Vagina (tissue), 2 donors: Measurements from ENCODE around the gene WASF3.

Experiments used
- CTCF ChIP-seq, 3 experiments: fragments of 450-650 bp in 2 of 3; fragments of 200-600 bp in 1 of 3; sonication (generic) in 1 of 3; IDR thresholded peaks; one replicate each; pipeline ENCODE4 v1.5.1; 2017 to 2019; ENCODE audit warnings: antibody characterized with exemption in 3 of 3, mild to moderate bottlenecking in 2 of 3, moderate library complexity in 2 of 3
- POLR2A ChIP-seq, 2 donors: fragments of 450-650 bp; IDR thresholded peaks; one replicate each; pipeline ENCODE4 v1.6.1; 2017; ENCODE audit warnings: antibody characterized with exemption in 2 of 2, mild to moderate bottlenecking in 2 of 2, moderate library complexity in 2 of 2
- POLR2AphosphoS5 ChIP-seq, 2 donors: sonication (generic); formaldehyde crosslinking; IDR thresholded peaks; one replicate each; pipeline ENCODE4 v1.9.0; 2017; ENCODE audit warnings: antibody characterized with exemption in 2 of 2, mild to moderate bottlenecking in 2 of 2, low read depth in 1 of 2; ENCODE audit not compliant: insufficient read depth in 1 of 2

- no peak for TF ChIP-seq POLR2A (IDR thresholded peaks at IDR 0.05)
- no peak for TF ChIP-seq CTCF (IDR thresholded peaks at IDR 0.05)
- no peak for TF ChIP-seq POLR2AphosphoS5 (IDR thresholded peaks at IDR 0.05; ENCODE audit: insufficient read depth in 1 of 2, low read depth in 1 of 2)
These were observed 160.7 kb downstream of the WASF3 start for GRCh38 chr13:26718146-26718545.
